ENCODE measurements around the gene PALM2AKAP2.

The PALM2AKAP2 gene

DNA sequence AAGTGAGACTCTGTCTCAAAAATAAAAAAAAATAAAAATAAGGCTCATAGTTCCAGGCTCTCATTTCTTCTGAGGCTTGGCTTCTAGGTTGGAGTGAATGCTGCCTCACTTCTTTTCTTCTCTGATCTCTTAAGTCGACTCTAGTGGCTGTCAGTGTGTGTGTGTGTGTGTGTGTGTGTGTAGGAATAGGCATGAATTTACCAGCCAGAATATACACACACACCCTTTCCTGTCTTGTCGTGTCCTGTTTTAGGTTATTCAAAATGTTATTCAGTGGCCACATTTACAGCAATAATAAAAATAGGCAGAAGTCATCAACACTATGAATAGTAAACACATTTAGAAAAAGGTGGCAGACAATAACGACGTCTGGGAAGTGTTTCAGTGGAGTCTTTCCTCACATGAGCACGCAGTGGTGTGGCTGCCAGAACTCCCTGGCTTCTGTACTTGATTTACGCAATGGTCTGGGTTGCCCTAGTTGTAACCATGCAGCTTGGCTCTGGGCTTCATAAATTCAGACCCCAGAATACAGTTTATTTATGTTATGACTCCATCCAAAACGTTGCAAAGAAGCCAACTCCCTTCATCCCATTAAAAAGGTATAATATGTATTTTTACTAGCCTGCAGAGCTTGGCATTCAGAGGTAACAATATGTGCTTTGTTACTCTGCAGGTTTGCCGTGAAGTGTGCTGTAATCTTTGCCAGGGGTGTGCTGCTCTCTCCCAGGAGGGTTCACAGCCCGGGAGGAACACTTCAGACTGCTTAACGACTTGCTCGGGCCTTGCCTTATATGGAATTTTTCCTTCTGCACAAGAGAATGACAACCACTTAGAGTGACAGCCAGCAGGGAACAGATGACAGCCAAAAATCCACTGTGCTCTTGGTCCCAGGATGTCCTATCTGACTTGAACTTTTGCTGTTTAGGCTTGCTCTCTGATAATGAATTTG is 34.4 kb upstream of the PALM2AKAP2 start:
- Histone ChIP-seq H2AFZ (ENCODE audit: low read depth, low read length) (no peak overlapping the region), H3K36me3 (replicated peaks; ENCODE audit: low read depth, low read length) (no peaks in the 10 kb centered on the region), H3K9me3 (ENCODE audit: insufficient read depth, low read length) (no peaks in the 10 kb centered on the region), H4K20me1 (ENCODE audit: insufficient read depth, low read length) (no peaks in the 10 kb centered on the region), H3K4me3 (ENCODE audit: low read length) (no peak overlapping the region), H3K27me3 (ENCODE audit: low read depth, low read length) (peaks cover 42% of the 10 kb centered on the region; the same call in 1 of the 2 replicates), H3K9ac (ENCODE audit: low read length) (no peak overlapping the region), H3K4me1 (ENCODE audit: low read length) (no peaks in the 10 kb centered on the region), H3K79me2 (ENCODE audit: low read length) (no peaks in the 10 kb centered on the region), H3K27ac (ENCODE audit: low read length) (no peak overlapping the region), H3K4me2 (ENCODE audit: low read length) (no peak overlapping the region)
- no peak for TF ChIP-seq EZH2phosphoT487 (IDR thresholded peaks at IDR 0.05; ENCODE audit: low read depth)
- TF ChIP-seq, protein P1, sequence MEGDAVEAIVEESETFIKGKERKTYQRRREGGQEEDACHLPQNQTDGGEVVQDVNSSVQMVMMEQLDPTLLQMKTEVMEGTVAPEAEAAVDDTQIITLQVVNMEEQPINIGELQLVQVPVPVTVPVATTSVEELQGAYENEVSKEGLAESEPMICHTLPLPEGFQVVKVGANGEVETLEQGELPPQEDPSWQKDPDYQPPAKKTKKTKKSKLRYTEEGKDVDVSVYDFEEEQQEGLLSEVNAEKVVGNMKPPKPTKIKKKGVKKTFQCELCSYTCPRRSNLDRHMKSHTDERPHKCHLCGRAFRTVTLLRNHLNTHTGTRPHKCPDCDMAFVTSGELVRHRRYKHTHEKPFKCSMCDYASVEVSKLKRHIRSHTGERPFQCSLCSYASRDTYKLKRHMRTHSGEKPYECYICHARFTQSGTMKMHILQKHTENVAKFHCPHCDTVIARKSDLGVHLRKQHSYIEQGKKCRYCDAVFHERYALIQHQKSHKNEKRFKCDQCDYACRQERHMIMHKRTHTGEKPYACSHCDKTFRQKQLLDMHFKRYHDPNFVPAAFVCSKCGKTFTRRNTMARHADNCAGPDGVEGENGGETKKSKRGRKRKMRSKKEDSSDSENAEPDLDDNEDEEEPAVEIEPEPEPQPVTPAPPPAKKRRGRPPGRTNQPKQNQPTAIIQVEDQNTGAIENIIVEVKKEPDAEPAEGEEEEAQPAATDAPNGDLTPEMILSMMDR (IDR thresholded peaks at IDR 0.05; ENCODE audit: low read depth, low read length): no peak

DNA sequence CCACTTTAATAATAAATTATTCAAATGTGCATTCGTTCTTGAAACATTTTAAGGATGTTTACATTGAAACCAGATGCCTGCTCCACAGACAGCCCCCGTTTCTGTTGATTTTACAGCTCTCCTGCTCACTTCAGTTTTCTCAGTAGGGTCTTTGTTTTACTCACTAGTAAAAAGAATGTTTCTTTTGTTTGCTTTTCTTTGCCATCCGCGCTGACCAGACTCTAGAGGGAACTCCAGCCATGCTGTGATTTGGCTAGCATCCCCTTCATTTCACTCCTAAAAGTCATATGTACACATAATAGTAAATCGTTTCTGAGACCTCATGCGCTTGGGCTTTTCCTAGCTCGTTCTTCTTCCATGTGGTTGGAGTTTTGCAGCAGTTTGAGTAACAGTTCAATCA is 28.7 kb upstream of the PALM2AKAP2 start:
- no peaks in the 10 kb centered on the region for H3K4me1 ChIP-seq (ENCODE audit: low read length)
- H3K79me2 ChIP-seq (ENCODE audit: low read length): no peaks in the 10 kb centered on the region
- no peaks in the 10 kb centered on the region for H3K9me3 ChIP-seq (ENCODE audit: insufficient read depth, low read length)
- H3K27ac ChIP-seq (ENCODE audit: low read length): no peak overlapping the region
- no peaks in the 10 kb centered on the region for H3K36me3 ChIP-seq (replicated peaks; ENCODE audit: low read depth, low read length)
- H2AFZ ChIP-seq (ENCODE audit: low read depth, low read length): no peak overlapping the region
- H3K4me3 ChIP-seq (ENCODE audit: low read length): no peak overlapping the region
- no peak overlapping the region for H3K9ac ChIP-seq (ENCODE audit: low read length)
- H3K27me3 ChIP-seq (ENCODE audit: low read depth, low read length): peaks cover 29% of the 10 kb centered on the region
- TF ChIP-seq, protein P1 (IDR thresholded peaks at IDR 0.05; ENCODE audit: low read depth, low read length): no peak
- no peak for TF ChIP-seq EZH2phosphoT487 (IDR thresholded peaks at IDR 0.05; ENCODE audit: low read depth)
- H3K4me2 ChIP-seq (ENCODE audit: low read length): no peak overlapping the region
- no peaks in the 10 kb centered on the region for H4K20me1 ChIP-seq (ENCODE audit: insufficient read depth, low read length)

DNA sequence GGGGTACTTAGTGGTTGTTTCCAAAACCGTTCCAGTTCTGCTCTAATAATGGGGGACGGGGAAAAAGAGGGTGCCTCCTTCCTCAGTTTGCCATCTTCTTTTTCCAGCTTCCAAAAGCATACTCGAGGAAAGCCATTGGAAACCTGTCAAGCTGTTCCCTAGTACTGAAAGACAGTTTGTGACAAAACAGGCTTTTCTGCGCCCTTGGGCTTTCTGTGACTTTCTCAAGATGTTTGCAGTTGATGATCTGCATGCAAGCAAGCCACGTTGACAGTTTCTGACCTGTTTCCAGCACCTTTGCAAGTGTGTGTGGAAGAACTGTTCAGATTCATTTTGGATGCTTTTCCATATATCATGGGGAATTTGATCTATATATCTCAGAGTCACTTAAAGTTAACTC is 26.7 kb upstream of the PALM2AKAP2 start:
- TF ChIP-seq, protein P1 (IDR thresholded peaks at IDR 0.05; ENCODE audit: low read depth, low read length): no peak
- no peak for TF ChIP-seq EZH2phosphoT487 (IDR thresholded peaks at IDR 0.05; ENCODE audit: low read depth)
- no peak overlapping the region for H3K4me2 ChIP-seq (ENCODE audit: low read length)
- H4K20me1 ChIP-seq (ENCODE audit: insufficient read depth, low read length): no peaks in the 10 kb centered on the region
- no peak overlapping the region for H3K27ac ChIP-seq (ENCODE audit: low read length)
- H3K79me2 ChIP-seq (ENCODE audit: low read length): no peaks in the 10 kb centered on the region
- no peak overlapping the region for H2AFZ ChIP-seq (ENCODE audit: low read depth, low read length)
- H3K36me3 ChIP-seq (replicated peaks; ENCODE audit: low read depth, low read length): no peaks in the 10 kb centered on the region
- H3K9me3 ChIP-seq (ENCODE audit: insufficient read depth, low read length): no peaks in the 10 kb centered on the region
- no peak overlapping the region for H3K9ac ChIP-seq (ENCODE audit: low read length)
- H3K4me3 ChIP-seq (ENCODE audit: low read length): no peak overlapping the region
- peaks cover 32% of the 10 kb centered on the region for H3K27me3 ChIP-seq (ENCODE audit: low read depth, low read length)
- no peaks in the 10 kb centered on the region for H3K4me1 ChIP-seq (ENCODE audit: low read length)

DNA sequence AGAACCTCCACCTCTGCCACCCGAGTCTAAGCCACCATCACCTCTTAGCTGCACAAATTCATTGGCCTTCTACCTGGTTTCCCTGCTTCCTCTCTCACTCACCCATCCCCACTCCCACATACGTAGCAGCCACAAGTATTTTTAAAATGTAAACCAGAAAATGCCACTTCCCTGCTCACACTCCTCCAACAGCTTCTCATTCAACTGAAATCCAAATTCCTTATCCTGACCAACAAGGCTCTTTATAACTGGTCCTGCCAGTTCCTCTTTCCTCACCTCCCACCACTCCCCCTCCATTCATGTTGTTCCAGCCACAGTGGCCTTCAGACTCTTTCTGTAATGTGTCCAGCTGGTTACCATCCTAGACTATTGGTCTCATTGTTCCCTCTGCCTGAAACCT is 25.0 kb upstream of the PALM2AKAP2 start:
- no peaks in the 10 kb centered on the region for H3K79me2 ChIP-seq (ENCODE audit: low read length)
- no peak overlapping the region for H3K9ac ChIP-seq (ENCODE audit: low read length)
- TF ChIP-seq, protein P1 (IDR thresholded peaks at IDR 0.05; ENCODE audit: low read depth, low read length): no peak
- no peak for TF ChIP-seq EZH2phosphoT487 (IDR thresholded peaks at IDR 0.05; ENCODE audit: low read depth)
- no peaks in the 10 kb centered on the region for H3K36me3 ChIP-seq (replicated peaks; ENCODE audit: low read depth, low read length)
- no peaks in the 10 kb centered on the region for H4K20me1 ChIP-seq (ENCODE audit: insufficient read depth, low read length)
- H2AFZ ChIP-seq (ENCODE audit: low read depth, low read length): no peak overlapping the region
- H3K4me2 ChIP-seq (ENCODE audit: low read length): no peak overlapping the region
- peaks cover 46% of the 10 kb centered on the region for H3K27me3 ChIP-seq (ENCODE audit: low read depth, low read length)
- no peaks in the 10 kb centered on the region for H3K4me1 ChIP-seq (ENCODE audit: low read length)
- no peak overlapping the region for H3K4me3 ChIP-seq (ENCODE audit: low read length)
- H3K9me3 ChIP-seq (ENCODE audit: insufficient read depth, low read length): no peaks in the 10 kb centered on the region
- no peak overlapping the region for H3K27ac ChIP-seq (ENCODE audit: low read length)
